ENCODE results near the gene LRRC45.

DNA sequence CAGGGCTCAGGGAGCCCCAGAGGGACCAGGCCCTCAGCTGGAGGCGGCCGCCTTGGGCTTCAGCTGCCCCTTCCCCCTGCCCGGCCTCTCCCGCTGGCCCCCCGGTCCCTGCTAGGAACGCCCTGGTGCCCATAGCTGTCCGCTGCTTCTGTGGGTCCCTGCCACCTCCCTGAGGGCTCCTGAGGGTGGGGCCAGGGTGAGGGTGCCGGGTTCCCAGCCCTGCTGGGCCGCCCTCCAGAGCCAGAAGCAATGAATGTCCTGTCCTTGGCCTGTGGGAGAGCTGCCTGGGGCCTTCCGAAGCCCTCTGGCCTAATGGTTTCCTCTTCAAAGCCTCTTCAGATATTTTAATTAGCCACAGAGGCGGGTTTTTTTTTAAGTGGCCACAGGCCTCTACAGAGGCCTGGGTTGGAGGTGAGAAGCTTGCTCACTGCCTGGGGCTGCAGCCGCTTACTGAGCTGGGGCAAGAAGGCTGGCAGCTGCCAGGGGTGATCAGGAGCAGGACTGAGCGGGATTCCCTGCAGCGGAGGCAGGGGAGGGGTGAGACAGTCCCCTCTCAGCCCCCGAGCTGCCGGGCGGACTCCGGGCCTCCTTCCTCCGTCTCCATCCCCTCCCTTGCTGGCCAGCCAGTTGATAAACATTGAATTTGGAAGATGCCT is 10.3 kb upstream of the LRRC45 start:
- TF ChIP-seq, protein P1, sequence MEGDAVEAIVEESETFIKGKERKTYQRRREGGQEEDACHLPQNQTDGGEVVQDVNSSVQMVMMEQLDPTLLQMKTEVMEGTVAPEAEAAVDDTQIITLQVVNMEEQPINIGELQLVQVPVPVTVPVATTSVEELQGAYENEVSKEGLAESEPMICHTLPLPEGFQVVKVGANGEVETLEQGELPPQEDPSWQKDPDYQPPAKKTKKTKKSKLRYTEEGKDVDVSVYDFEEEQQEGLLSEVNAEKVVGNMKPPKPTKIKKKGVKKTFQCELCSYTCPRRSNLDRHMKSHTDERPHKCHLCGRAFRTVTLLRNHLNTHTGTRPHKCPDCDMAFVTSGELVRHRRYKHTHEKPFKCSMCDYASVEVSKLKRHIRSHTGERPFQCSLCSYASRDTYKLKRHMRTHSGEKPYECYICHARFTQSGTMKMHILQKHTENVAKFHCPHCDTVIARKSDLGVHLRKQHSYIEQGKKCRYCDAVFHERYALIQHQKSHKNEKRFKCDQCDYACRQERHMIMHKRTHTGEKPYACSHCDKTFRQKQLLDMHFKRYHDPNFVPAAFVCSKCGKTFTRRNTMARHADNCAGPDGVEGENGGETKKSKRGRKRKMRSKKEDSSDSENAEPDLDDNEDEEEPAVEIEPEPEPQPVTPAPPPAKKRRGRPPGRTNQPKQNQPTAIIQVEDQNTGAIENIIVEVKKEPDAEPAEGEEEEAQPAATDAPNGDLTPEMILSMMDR (IDR thresholded peaks at IDR 0.05) = no peak
- TF ChIP-seq POLR2A (IDR thresholded peaks at IDR 0.05) (no peak), EP300 (IDR thresholded peaks at IDR 0.05) (no peak)
